T-helper 9 cell (primary cell): ENCODE data around the gene AFTPH.

Experiments
- DNase-seq: peaks from one replicate; pipeline ENCODE4 v3.0.0-alpha.2; 2020

AFTPH gene

GRCh38 chr2:64615192-64615763 is 91.2 kb downstream of the AFTPH start:
- no peak for DNase-seq

GRCh38 chr2:64615844-64616536 is 91.9 kb downstream of the AFTPH start:
- DNase-seq = no peak

- no peak for DNase-seq
Measured at GRCh38 chr2:64617631-64618151, 93.6 kb downstream of the AFTPH start.

GRCh38 chr2:64620661-64621060 is 96.5 kb downstream of the AFTPH start:
- DNase-seq = no peak

GRCh38 chr2:64622443-64623241 is 98.5 kb downstream of the AFTPH start:
- no peak for DNase-seq

GRCh38 chr2:64623242-64623850 is 99.2 kb downstream of the AFTPH start:
- no peak for DNase-seq

GRCh38 chr2:64624108-64624610 is 100.0 kb downstream of the AFTPH start:
- DNase-seq = no peak

- no peak for DNase-seq
Measured at GRCh38 chr2:64624862-64625261, 100.7 kb downstream of the AFTPH start.

GRCh38 chr2:64625299-64626145 is 101.4 kb downstream of the AFTPH start:
- no peak for DNase-seq

- DNase-seq = no peak
Measured at GRCh38 chr2:64626146-64626809, 102.2 kb downstream of the AFTPH start.

- no peak for DNase-seq
Measured at GRCh38 chr2:64626963-64627760, 103.0 kb downstream of the AFTPH start.

GRCh38 chr2:64627860-64628841 is 104.0 kb downstream of the AFTPH start:
- DNase-seq = no peak

GRCh38 chr2:64629329-64629781 is 105.2 kb downstream of the AFTPH start:
- no peak for DNase-seq

GRCh38 chr2:64629875-64630274 is 105.7 kb downstream of the AFTPH start:
- no peak for DNase-seq

- DNase-seq = no peak
Measured at GRCh38 chr2:64630752-64631151, 106.6 kb downstream of the AFTPH start.

- no peak for DNase-seq
Measured at GRCh38 chr2:64631771-64632170, 107.6 kb downstream of the AFTPH start.

GRCh38 chr2:64632835-64633819 is 109.0 kb downstream of the AFTPH start:
- DNase-seq = no peak
